SIG-M5 (cell line): ENCODE measurements around the gene SLC7A6.
"Not testable (repeated sequence)": the region's sequence is repeated elsewhere in the genome, so short reads cannot be mapped to it uniquely, and the experiment has no call there.

Experiments used
- DNase-seq: peaks from one replicate; lab custom pipeline; 2025; lab: John Stamatoyannopoulos, UW

SLC7A6 gene

GRCh38 chr16:68283801-68284598 lies 19.7 kb downstream of the SLC7A6 start:
- no peak for DNase-seq

GRCh38 chr16:68284847-68285246 lies 20.5 kb downstream of the SLC7A6 start:
- DNase-seq: peak; percentile 28

- no peak for DNase-seq
These were observed 21.4 kb downstream of the SLC7A6 start for GRCh38 chr16:68285683-68286082.

- no peak for DNase-seq
These were observed 22.1 kb downstream of the SLC7A6 start for GRCh38 chr16:68286153-68287074.

GRCh38 chr16:68287276-68288251 lies 23.2 kb downstream of the SLC7A6 start:
- DNase-seq: no peak

- no peak for DNase-seq
These were observed 23.9 kb downstream of the SLC7A6 start for GRCh38 chr16:68288252-68288650.

GRCh38 chr16:68288796-68289195 lies 24.5 kb downstream of the SLC7A6 start:
- DNase-seq: not testable (repeated sequence)

GRCh38 chr16:68289202-68289601 lies 24.9 kb downstream of the SLC7A6 start:
- no peak for DNase-seq

GRCh38 chr16:68289621-68290329 lies 25.4 kb downstream of the SLC7A6 start:
- no peak for DNase-seq

- no peak for DNase-seq
These were observed 26.1 kb downstream of the SLC7A6 start for GRCh38 chr16:68290450-68290849.

- DNase-seq: no peak
These were observed 26.9 kb downstream of the SLC7A6 start for GRCh38 chr16:68291227-68291626.

GRCh38 chr16:68292425-68292824 lies 28.1 kb downstream of the SLC7A6 start:
- DNase-seq: no peak

- no peak for DNase-seq
These were observed 32.0 kb downstream of the SLC7A6 start for GRCh38 chr16:68296291-68296690.

GRCh38 chr16:68296693-68297092 lies 32.4 kb downstream of the SLC7A6 start:
- DNase-seq: no peak

- DNase-seq: no peak
These were observed 33.6 kb downstream of the SLC7A6 start for GRCh38 chr16:68297908-68298307.

GRCh38 chr16:68298312-68298711 lies 34.0 kb downstream of the SLC7A6 start:
- DNase-seq: no peak

GRCh38 chr16:68298907-68299561 lies 34.7 kb downstream of the SLC7A6 start:
- DNase-seq: no peak

GRCh38 chr16:68299571-68300453 lies 35.5 kb downstream of the SLC7A6 start:
- no peak for DNase-seq

- no peak for DNase-seq
These were observed 36.6 kb downstream of the SLC7A6 start for GRCh38 chr16:68300734-68301459.
